ENCODE results near the gene TAF4B.
"Not testable (repeated sequence)": the region's sequence is repeated elsewhere in the genome, so short reads cannot be mapped to it uniquely, and the experiment has no call there.

Gene TAF4B

GRCh38 chr18:26233208-26233607 lies 7.0 kb downstream of the TAF4B start:
- DNase-seq (ENCODE audit: low read depth): no peak

- not testable (repeated sequence) for DNase-seq (ENCODE audit: low read depth)
These were observed 11.1 kb downstream of the TAF4B start for GRCh38 chr18:26237363-26237762.

- not testable (repeated sequence) for DNase-seq (ENCODE audit: low read depth)
These were observed 12.5 kb downstream of the TAF4B start for GRCh38 chr18:26238718-26239117.

- DNase-seq (ENCODE audit: low read depth): not testable (repeated sequence)
These were observed 16.1 kb downstream of the TAF4B start for GRCh38 chr18:26242392-26242791.

GRCh38 chr18:26245434-26245833 lies 19.2 kb downstream of the TAF4B start:
- DNase-seq (ENCODE audit: low read depth): not testable (repeated sequence)

GRCh38 chr18:26252411-26252810 lies 26.2 kb downstream of the TAF4B start:
- no peak for DNase-seq (ENCODE audit: low read depth)

- not testable (repeated sequence) for DNase-seq (ENCODE audit: low read depth)
These were observed 28.6 kb downstream of the TAF4B start for GRCh38 chr18:26254808-26255207.

GRCh38 chr18:26255695-26256622 lies 29.7 kb downstream of the TAF4B start:
- DNase-seq (ENCODE audit: low read depth): no peak

- no peak for DNase-seq (ENCODE audit: low read depth)
These were observed 32.5 kb downstream of the TAF4B start for GRCh38 chr18:26258711-26259110.

- not testable (repeated sequence) for DNase-seq (ENCODE audit: low read depth)
These were observed 33.2 kb downstream of the TAF4B start for GRCh38 chr18:26259416-26259815.

GRCh38 chr18:26262156-26262555 lies 35.9 kb downstream of the TAF4B start:
- DNase-seq (ENCODE audit: low read depth): no peak

GRCh38 chr18:26267357-26267930 lies 41.2 kb downstream of the TAF4B start:
- no peak for DNase-seq (ENCODE audit: low read depth)

- no peak for DNase-seq (ENCODE audit: low read depth)
These were observed 42.2 kb downstream of the TAF4B start for GRCh38 chr18:26268454-26268853.

GRCh38 chr18:26271917-26272549 lies 45.8 kb downstream of the TAF4B start:
- no peak for DNase-seq (ENCODE audit: low read depth)

- DNase-seq (ENCODE audit: low read depth): no peak
These were observed 51.1 kb downstream of the TAF4B start for GRCh38 chr18:26277374-26277773.

GRCh38 chr18:26279428-26279827 lies 53.2 kb downstream of the TAF4B start:
- no peak for DNase-seq (ENCODE audit: low read depth)

- no peak for DNase-seq (ENCODE audit: low read depth)
These were observed 59.8 kb downstream of the TAF4B start for GRCh38 chr18:26286008-26286407.

- no peak for DNase-seq (ENCODE audit: low read depth)
These were observed 61.4 kb downstream of the TAF4B start for GRCh38 chr18:26287644-26288043.

- no peak for DNase-seq (ENCODE audit: low read depth)
These were observed 64.1 kb downstream of the TAF4B start for GRCh38 chr18:26290385-26290784.

GRCh38 chr18:26293982-26294381 lies 67.7 kb downstream of the TAF4B start:
- DNase-seq (ENCODE audit: low read depth): no peak

GRCh38 chr18:26298107-26298506 lies 71.9 kb downstream of the TAF4B start:
- DNase-seq (ENCODE audit: low read depth): no peak

GRCh38 chr18:26301681-26302080 lies 75.4 kb downstream of the TAF4B start:
- DNase-seq (ENCODE audit: low read depth): no peak

GRCh38 chr18:26303222-26303621 lies 77.0 kb downstream of the TAF4B start:
- not testable (repeated sequence) for DNase-seq (ENCODE audit: low read depth)

All from stimulated activated CD8-positive, alpha-beta memory T cell treated with anti-CD3 and anti-CD28 coated beads, Interleukin-12 subunit alpha, Interleukin-12 subunit beta, amount 100 ng/mL, for 4 hours (primary cell).